SU-DHL-6 (cell line): Measurements from ENCODE around the gene ADAM12.

Source experiments
- H2AFZ ChIP-seq: fragments of 200-600 bp; sonication (generic); 2 replicates; pipeline ENCODE4 v1.6.1; 2014; ENCODE audit warnings: low read depth, mild to moderate bottlenecking, moderate library complexity, mixed read lengths, antibody characterized with exemption, low read length; ENCODE audit not compliant: severe bottlenecking
- H3F3A ChIP-seq: fragments of 200-600 bp; shearing (Covaris generic); 2 replicates; pipeline ENCODE4 v1.6.0; 2016; ENCODE audit warnings: antibody characterized with exemption, mild to moderate bottlenecking; ENCODE audit not compliant: insufficient read depth
- H3K27ac ChIP-seq: fragments of 200-600 bp; sonication (generic); 2 replicates; pipeline ENCODE4 v1.5.1; 2016; ENCODE audit warnings: low read depth, mild to moderate bottlenecking, low read length, moderate library complexity, mixed read lengths
- H3K27me3 ChIP-seq: fragments of 200-600 bp; sonication (generic), shearing (Covaris generic); 2 replicates; pipeline ENCODE4 v1.6.0; 2014; ENCODE audit warnings: mild to moderate bottlenecking, low read length
- H3K36me3 ChIP-seq: fragments of 200-600 bp; sonication (generic); 2 replicates; pipeline ENCODE4 v1.6.1; 2014; ENCODE audit warnings: mild to moderate bottlenecking, low read length, mixed read lengths
- H3K4me2 ChIP-seq: fragments of 300-600, 200-600 bp; shearing (Covaris generic), sonication (generic); 2 replicates; pipeline ENCODE4 v1.6.0; 2014; ENCODE audit warnings: low read length, low read depth, mild to moderate bottlenecking; ENCODE audit not compliant: poor library complexity, severe bottlenecking
- H3K4me3 ChIP-seq: fragments of 200-600 bp; sonication (generic); 2 replicates; pipeline ENCODE4 v1.5.1; 2014; ENCODE audit warnings: antibody characterized with exemption, low read length, mild to moderate bottlenecking, mixed read lengths; ENCODE audit not compliant: insufficient read depth, poor library complexity, severe bottlenecking
- H3K79me2 ChIP-seq: fragments of 200-600 bp; sonication (generic); 2 replicates; pipeline ENCODE4 v1.6.1; 2014; ENCODE audit warnings: mild to moderate bottlenecking, low read length, moderate library complexity; ENCODE audit not compliant: insufficient read depth
- H3K9ac ChIP-seq: fragments of 200-600 bp; sonication (generic); 2 replicates; pipeline ENCODE4 v1.7.0; 2014; ENCODE audit warnings: mild to moderate bottlenecking, low read length
- H3K9me2 ChIP-seq: fragments of 200-600 bp; sonication (generic); replicated peaks from 2 replicates; pipeline ENCODE4 v1.6.1; 2014; ENCODE audit warnings: low read length; ENCODE audit not compliant: insufficient read depth
- H3K9me3 ChIP-seq: fragments of 200-600 bp; sonication (generic); 2 replicates; pipeline ENCODE4 v1.6.1; 2014; ENCODE audit warnings: low read length, mixed read lengths; ENCODE audit not compliant: insufficient read depth
- H4K20me1 ChIP-seq: fragments of 200-600 bp; sonication (generic); 2 replicates; pipeline ENCODE4 v1.6.1; 2014; ENCODE audit warnings: low read depth, mild to moderate bottlenecking, antibody characterized with exemption, low read length, moderate library complexity, mixed read lengths
- EZH2phosphoT487 ChIP-seq: fragments of 200-600 bp; sonication (generic), shearing (Covaris generic); conservative IDR thresholded peaks from 2 replicates; pipeline ENCODE4 v1.6.1; 2018; ENCODE audit warnings: mild to moderate bottlenecking, antibody characterized with exemption, low read length, moderate library complexity, mixed read lengths
- TF ChIP-seq, protein P1 (sequence below): fragments of 200-600 bp; sonication (generic); IDR thresholded peaks from one replicate; pipeline ENCODE4 v1.5.1; 2017; ENCODE audit warnings: antibody characterized with exemption, mild to moderate bottlenecking, low read length, moderate library complexity; ENCODE audit not compliant: insufficient read depth, poor library complexity, severe bottlenecking

ADAM12 gene

DNA sequence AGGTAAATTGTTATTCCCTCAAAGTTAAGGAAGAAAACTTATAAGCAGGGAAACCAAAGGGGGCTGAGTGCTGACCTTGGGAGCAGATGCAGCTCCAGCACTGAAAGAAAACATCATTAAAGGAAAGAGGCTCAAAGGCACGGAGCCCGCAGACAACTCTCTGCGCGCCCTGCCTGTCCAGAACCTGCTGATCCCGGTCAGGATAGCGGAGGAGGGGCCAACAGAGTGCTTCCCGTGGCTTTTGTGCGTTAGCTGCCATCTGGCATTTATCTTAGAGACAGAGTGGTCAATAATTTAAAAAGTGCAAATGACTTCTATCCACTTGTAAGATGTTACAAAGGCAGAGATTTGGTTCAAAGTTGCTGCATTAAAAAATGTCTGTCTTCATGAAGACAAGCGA lies 329.8 kb downstream of the ADAM12 start:
- Histone ChIP-seq H2AFZ (no peak overlapping the region), H3K27ac (no peak overlapping the region)

DNA sequence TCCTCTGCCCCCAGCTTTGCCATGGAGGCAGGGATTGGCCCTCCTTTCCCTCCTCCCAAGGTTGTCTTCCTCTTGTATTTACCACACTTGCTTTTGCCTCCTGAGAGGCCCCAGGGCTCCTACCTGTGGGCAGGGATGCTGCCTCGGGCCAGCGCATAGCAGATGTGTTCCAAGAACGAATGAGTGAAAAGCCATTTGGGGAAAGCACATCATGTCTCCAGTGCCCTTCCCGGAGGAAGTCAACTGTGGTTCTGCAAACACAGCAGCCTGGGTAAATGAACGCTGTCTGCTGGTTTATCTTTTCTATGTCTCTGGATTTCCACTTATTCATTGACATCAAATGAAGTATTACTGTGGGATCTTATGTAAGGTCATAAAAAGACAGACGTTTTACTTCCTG lies 330.2 kb downstream of the ADAM12 start:
- Histone ChIP-seq H3K9ac (no peak overlapping the region), H3K27me3 (no peaks in the 10 kb centered on the region), H3K27ac (no peak overlapping the region), H4K20me1 (no peaks in the 10 kb centered on the region), H2AFZ (no peak overlapping the region), H3F3A (no peaks in the 10 kb centered on the region), H3K9me2 (no peaks in the 10 kb centered on the region), H3K36me3 (no peaks in the 10 kb centered on the region), H3K4me3 (no peak overlapping the region), H3K79me2 (no peaks in the 10 kb centered on the region), H3K4me2 (no peak overlapping the region), H3K9me3 (no peaks in the 10 kb centered on the region)
- TF ChIP-seq EZH2phosphoT487: no peak
- TF ChIP-seq, protein P1, sequence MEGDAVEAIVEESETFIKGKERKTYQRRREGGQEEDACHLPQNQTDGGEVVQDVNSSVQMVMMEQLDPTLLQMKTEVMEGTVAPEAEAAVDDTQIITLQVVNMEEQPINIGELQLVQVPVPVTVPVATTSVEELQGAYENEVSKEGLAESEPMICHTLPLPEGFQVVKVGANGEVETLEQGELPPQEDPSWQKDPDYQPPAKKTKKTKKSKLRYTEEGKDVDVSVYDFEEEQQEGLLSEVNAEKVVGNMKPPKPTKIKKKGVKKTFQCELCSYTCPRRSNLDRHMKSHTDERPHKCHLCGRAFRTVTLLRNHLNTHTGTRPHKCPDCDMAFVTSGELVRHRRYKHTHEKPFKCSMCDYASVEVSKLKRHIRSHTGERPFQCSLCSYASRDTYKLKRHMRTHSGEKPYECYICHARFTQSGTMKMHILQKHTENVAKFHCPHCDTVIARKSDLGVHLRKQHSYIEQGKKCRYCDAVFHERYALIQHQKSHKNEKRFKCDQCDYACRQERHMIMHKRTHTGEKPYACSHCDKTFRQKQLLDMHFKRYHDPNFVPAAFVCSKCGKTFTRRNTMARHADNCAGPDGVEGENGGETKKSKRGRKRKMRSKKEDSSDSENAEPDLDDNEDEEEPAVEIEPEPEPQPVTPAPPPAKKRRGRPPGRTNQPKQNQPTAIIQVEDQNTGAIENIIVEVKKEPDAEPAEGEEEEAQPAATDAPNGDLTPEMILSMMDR: no peak

More for the DNA sequence above, 329.8 kb downstream of the ADAM12 start:
- H3K9ac ChIP-seq: no peak overlapping the region
- H3K4me3 ChIP-seq: no peak overlapping the region
- H3K27me3 ChIP-seq: no peaks in the 10 kb centered on the region
- H3K79me2 ChIP-seq: no peaks in the 10 kb centered on the region
- no peaks in the 10 kb centered on the region for H3K9me3 ChIP-seq
- H3F3A ChIP-seq: no peaks in the 10 kb centered on the region
- no peaks in the 10 kb centered on the region for H4K20me1 ChIP-seq
- TF ChIP-seq, protein P1: no peak
- TF ChIP-seq EZH2phosphoT487: no peak
- no peaks in the 10 kb centered on the region for H3K36me3 ChIP-seq
- H3K4me2 ChIP-seq: no peak overlapping the region
- H3K9me2 ChIP-seq: no peaks in the 10 kb centered on the region

DNA sequence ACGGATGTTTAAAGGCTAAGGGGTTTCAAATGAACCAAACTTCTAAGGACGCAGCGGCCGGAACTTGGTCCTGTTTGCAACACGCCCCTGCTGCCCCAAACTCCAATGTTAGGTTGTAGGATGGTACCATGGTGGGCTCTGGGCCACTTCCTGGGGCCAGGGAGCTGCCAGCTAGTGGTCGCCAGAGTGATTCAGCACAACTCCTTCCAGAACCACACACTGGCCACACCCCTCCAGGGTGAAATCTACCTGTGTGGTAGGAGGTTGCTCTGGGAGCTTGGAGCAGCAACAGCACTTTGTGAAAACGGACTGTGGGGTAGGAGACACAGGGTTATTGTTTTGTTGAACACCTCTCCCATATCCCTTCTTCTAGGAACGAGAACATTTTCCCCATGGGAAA lies 330.8 kb downstream of the ADAM12 start:
- no peak overlapping the region for H3K27ac ChIP-seq
- no peak overlapping the region for H3K9ac ChIP-seq
- H3K36me3 ChIP-seq: no peaks in the 10 kb centered on the region
- no peaks in the 10 kb centered on the region for H3K27me3 ChIP-seq
- TF ChIP-seq EZH2phosphoT487: no peak
- TF ChIP-seq, protein P1: no peak
- no peaks in the 10 kb centered on the region for H3K9me3 ChIP-seq
- H3F3A ChIP-seq: no peaks in the 10 kb centered on the region
- H3K4me2 ChIP-seq: no peak overlapping the region
- H3K9me2 ChIP-seq: no peaks in the 10 kb centered on the region
- no peaks in the 10 kb centered on the region for H4K20me1 ChIP-seq
- no peak overlapping the region for H3K4me3 ChIP-seq
- H2AFZ ChIP-seq: no peak overlapping the region
- no peaks in the 10 kb centered on the region for H3K79me2 ChIP-seq

DNA sequence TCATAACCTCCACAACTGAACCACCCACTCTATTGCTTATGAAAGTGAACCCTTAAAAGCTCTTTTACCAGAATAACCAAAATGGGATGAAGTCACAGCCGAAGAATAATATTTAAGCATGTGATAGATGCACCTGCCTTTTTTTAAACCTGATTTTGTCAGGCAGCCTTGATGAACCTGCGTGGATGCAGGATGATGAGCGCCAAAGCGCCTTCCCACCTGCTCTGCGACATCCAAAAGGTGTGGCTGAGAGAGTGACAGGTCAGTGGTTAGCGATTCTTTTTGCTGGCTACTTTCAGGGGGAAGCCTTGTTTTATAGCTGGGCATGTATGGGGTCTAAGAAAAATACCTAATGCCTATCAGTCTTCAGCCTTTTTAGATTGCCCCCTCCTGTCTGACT lies 334.1 kb downstream of the ADAM12 start:
- no peaks in the 10 kb centered on the region for H3K9me2 ChIP-seq
- no peaks in the 10 kb centered on the region for H3K27me3 ChIP-seq
- no peak overlapping the region for H3K4me3 ChIP-seq
- H3F3A ChIP-seq: no peaks in the 10 kb centered on the region
- no peaks in the 10 kb centered on the region for H4K20me1 ChIP-seq
- no peak overlapping the region for H3K9ac ChIP-seq
- H3K4me2 ChIP-seq: no peak overlapping the region
- H3K79me2 ChIP-seq: no peaks in the 10 kb centered on the region
- TF ChIP-seq EZH2phosphoT487: no peak
- TF ChIP-seq, protein P1: no peak
- no peak overlapping the region for H2AFZ ChIP-seq
- no peak overlapping the region for H3K27ac ChIP-seq
- no peaks in the 10 kb centered on the region for H3K36me3 ChIP-seq
- H3K9me3 ChIP-seq: no peaks in the 10 kb centered on the region
